Gastrocnemius medialis (tissue), 4 donors: ENCODE results near the gene AGRP.

Experiments
- POLR2A ChIP-seq, 2 donors: fragments of 450-650 bp; IDR thresholded peaks; one replicate each; pipeline ENCODE4 v1.6.1; 2017; ENCODE audit warnings: antibody characterized with exemption in 2 of 2, mild to moderate bottlenecking in 2 of 2, moderate library complexity in 2 of 2
- TF ChIP-seq, protein P1 (sequence below), 5 experiments: fragments of 450-650 bp in 3 of 5; fragments of 200-600 bp in 2 of 5; sonication (generic) in 2 of 5; IDR thresholded peaks in 4 of 5; conservative IDR thresholded peaks in 1 of 5; 1 replicate in 4 of 5; 2 replicates in 1 of 5; pipeline ENCODE4 v1.5.1; 2016 to 2019; ENCODE audit warnings: antibody characterized with exemption in 5 of 5, mild to moderate bottlenecking in 3 of 5, moderate library complexity in 3 of 5

DNA sequence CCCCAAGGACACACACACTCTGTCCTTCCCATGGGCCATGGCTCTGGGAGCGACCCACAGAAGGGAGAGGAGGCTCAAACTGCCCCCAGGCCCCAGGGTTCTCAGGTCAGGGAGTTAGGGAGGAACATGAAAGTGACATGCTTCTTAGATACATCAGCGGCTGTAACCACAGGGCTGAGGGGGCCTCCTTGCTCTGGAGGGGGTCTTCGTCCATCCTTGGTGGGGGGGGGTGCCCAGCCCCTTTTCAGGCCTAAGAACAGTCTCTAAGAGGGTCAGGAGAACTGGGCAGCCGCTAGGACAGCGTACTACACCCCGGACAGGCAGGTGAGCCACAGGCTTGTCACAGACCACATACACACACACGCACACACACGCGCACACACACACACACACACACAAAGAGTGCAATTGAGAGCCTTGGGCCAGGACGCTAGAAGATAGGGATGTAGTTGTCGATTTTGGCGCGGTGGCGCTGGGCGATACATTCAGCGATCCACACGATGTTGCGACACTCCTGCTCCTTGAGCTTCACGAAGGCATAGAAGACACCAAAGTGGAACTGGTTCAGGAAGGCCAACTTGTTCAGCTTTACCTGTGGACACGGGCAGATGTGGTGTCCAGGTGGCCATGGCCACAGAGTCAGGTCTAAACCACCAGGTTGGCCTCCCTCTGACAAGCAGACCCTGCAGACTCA lies 45.1 kb downstream of the AGRP start:
- TF ChIP-seq, protein P1, sequence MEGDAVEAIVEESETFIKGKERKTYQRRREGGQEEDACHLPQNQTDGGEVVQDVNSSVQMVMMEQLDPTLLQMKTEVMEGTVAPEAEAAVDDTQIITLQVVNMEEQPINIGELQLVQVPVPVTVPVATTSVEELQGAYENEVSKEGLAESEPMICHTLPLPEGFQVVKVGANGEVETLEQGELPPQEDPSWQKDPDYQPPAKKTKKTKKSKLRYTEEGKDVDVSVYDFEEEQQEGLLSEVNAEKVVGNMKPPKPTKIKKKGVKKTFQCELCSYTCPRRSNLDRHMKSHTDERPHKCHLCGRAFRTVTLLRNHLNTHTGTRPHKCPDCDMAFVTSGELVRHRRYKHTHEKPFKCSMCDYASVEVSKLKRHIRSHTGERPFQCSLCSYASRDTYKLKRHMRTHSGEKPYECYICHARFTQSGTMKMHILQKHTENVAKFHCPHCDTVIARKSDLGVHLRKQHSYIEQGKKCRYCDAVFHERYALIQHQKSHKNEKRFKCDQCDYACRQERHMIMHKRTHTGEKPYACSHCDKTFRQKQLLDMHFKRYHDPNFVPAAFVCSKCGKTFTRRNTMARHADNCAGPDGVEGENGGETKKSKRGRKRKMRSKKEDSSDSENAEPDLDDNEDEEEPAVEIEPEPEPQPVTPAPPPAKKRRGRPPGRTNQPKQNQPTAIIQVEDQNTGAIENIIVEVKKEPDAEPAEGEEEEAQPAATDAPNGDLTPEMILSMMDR (IDR thresholded peaks at IDR 0.05 in 4 of 5, conservative IDR thresholded peaks at IDR 0.05 in 1 of 5), result no peak
- no peak for TF ChIP-seq POLR2A (IDR thresholded peaks at IDR 0.05)
